Activated B cell treated with CpG ODN at 0.5 μM for 24 hours (primary cell): ENCODE data around the gene HLA-DRB1. TPM values are rescaled to one million over a fixed set of nuclear protein-coding genes. Genes with fewer than 3 reads are reported as not detected.

Source experiments
- ATAC-seq: fragments of 200-7000 bp; cut with Tn5 transposase; one replicate; pipeline ENCODE4 v1.10.0; 2021; ENCODE audit warnings: low read depth, mild to moderate bottlenecking, moderate library complexity
- CTCF ChIA-PET: fragments of 350-600 bp; sonication (Branson Sonifier 250); formaldehyde crosslinking; loops from one replicate; lab custom pipeline; 2021; ENCODE audit warnings: antibody characterized with exemption; lab: Charles Lee
- POLR2A ChIA-PET: fragments of 350-600 bp; sonication (Branson Sonifier 250); formaldehyde crosslinking; loops from one replicate; lab custom pipeline; 2021; ENCODE audit warnings: antibody characterized with exemption; lab: Charles Lee
- DNase-seq: peaks from one replicate; pipeline ENCODE4 v3.0.0; 2022
- H3K27ac Mint-ChIP-seq: one replicate; pipeline ENCODE4 v1.8.0; 2020; ENCODE audit warnings: mixed read lengths
- H3K27me3 Mint-ChIP-seq: one replicate; pipeline ENCODE4 v1.8.0; 2021; ENCODE audit warnings: mixed read lengths
- H3K36me3 Mint-ChIP-seq: one replicate; pipeline ENCODE4 v1.8.0; 2021; ENCODE audit warnings: low read depth, mixed read lengths
- H3K4me1 Mint-ChIP-seq: one replicate; pipeline ENCODE4 v1.8.0; 2021; ENCODE audit warnings: mixed read lengths
- H3K4me3 Mint-ChIP-seq: one replicate; pipeline ENCODE4 v1.8.0; 2020; ENCODE audit warnings: mild to moderate bottlenecking, mixed read lengths
- H3K9me3 Mint-ChIP-seq: one replicate; pipeline ENCODE4 v1.8.0; 2020; ENCODE audit warnings: mixed read lengths
- intact Hi-C: fragments of 100-400 bp; cut with micrococcal nuclease; formaldehyde crosslinking; loops from one replicate; pipeline ENCODE4 v1.15.1; 2024
- total RNA-seq: library from RNA; stranded (reverse); gene quantifications from 2 replicates; pipeline ENCODE4 v1.2.3, GENCODE V29; 2022
- TF ChIP-seq, protein P1 (sequence below): fragments of 200-600 bp; IDR thresholded peaks from one replicate; pipeline ENCODE4 v1.8.0; 2022; ENCODE audit warnings: antibody characterized with exemption, mild to moderate bottlenecking

The HLA-DRB1 gene
- 621 and 630 TPM in 2 replicates for total RNA-seq

DNA sequence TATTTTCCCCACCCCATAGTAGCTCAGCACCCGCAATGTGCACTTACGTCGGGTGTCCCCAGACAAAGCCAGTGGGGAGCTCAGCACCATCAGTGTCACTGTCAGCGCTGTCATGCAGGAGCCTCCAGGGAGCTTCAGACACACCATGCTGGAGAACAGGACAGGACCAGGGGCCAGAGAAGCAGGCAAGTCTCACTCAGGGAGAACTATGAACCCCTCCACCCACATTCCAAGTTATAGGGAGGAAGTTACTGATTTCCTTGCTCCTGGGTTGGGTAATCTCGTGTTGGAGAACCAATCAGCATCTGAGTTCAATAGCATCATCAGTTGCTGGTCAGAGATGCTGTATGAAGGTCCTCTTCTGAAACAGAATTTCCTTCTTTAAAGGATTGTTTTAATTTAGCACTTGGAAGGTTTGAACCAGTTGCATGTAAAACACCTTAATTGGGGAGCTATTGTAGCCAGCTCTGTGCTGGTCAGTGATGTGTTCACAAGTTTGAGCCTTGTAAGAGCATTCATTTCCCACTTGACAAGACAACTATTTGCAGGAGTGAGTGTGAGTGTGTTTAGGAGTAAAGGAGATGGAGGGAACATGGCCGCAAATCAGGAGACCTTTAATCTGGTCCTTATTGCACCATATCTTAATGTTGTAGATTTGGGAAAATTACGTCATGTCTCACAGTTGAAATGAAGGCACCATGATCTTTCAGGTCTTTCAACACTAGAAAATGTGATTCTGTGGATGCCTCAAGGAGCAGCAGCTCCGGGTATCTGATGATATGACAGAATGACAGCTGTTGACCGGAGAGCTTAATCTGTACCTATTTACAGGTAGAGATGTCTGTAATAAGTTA, at the start of gene HLA-DRB1:
Gene HLA-DRB1 (minus strand): TSS at position 253 of the 854 bp plus-strand sequence. CDS start 106 bp downstream, at position 147.
- peaks cover 66% of the 10 kb centered on the region for H3K4me1 Mint-ChIP-seq

DNA sequence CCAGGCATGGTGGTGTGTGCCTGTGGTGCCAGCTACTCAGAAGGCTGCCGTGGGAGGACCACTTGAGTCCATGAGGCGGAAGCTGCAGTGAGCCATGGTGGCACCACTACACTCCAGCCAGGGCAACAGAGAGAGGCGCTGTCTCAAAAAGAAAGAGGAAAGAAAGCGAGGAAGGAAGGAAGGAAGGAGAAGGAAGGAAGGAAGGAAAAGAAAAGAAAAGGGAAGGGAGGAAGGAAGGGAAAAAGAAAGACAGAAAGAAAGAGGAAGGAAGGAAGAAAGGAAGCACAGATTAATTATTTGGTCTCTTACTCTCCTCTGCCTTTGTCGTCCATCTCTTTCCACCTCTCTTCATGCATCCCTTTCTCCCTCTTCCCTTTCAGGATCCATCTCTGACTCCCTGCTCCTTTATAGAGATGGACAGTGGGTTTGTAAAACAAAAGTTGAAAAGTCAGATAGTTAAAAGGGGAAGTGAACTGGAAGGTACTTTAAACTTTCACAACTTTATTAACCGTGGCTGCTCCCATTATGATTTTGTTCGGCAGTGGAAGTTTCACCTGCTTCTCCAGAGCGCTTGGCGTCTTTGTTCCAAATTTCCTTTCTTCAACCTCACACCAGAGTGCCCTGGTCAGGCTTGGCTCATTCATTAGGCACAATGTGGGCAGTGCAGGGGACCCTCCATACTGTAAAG, 49.0 kb upstream of the HLA-DRB1 start:
- ChIA-PET POLR2A (interaction anchor here (0.6 to 15.2 kb wide), 39 partner anchors 7 to 1069 kb away, joined by 3 to 360 read pairs (median 8); partner anchors contain the start of genes HLA-DQA2, HLA-DQB1, HLA-DRA and HLA-DRB1), CTCF (interaction anchor here (0.8 to 1.5 kb wide), 4 partner anchors 16 to 53 kb away, joined by 3 to 5 read pairs (median 3); no protein-coding TSS in a partner anchor)
- Mint-ChIP-seq H3K27me3 (no peaks in the 10 kb centered on the region), H3K9me3 (no peaks in the 10 kb centered on the region), H3K36me3 (peaks cover 71% of the 10 kb centered on the region), H3K4me3 (peak overlapping the region; percentile 100), H3K27ac (peak overlapping the region; percentile 100), H3K4me1 (peaks cover 77% of the 10 kb centered on the region)
- ATAC-seq, result peak; percentile 19
- intact Hi-C loops, result no loop called here
- DNase-seq, result no peak
- TF ChIP-seq, protein P1, sequence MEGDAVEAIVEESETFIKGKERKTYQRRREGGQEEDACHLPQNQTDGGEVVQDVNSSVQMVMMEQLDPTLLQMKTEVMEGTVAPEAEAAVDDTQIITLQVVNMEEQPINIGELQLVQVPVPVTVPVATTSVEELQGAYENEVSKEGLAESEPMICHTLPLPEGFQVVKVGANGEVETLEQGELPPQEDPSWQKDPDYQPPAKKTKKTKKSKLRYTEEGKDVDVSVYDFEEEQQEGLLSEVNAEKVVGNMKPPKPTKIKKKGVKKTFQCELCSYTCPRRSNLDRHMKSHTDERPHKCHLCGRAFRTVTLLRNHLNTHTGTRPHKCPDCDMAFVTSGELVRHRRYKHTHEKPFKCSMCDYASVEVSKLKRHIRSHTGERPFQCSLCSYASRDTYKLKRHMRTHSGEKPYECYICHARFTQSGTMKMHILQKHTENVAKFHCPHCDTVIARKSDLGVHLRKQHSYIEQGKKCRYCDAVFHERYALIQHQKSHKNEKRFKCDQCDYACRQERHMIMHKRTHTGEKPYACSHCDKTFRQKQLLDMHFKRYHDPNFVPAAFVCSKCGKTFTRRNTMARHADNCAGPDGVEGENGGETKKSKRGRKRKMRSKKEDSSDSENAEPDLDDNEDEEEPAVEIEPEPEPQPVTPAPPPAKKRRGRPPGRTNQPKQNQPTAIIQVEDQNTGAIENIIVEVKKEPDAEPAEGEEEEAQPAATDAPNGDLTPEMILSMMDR, result no peak

More for the DNA sequence above, at the start of gene HLA-DRB1:
- TF ChIP-seq, protein P1, result no peak
- Mint-ChIP-seq H3K9me3 (no peaks in the 10 kb centered on the region), H3K27me3 (no peaks in the 10 kb centered on the region), H3K36me3 (peaks cover 38% of the 10 kb centered on the region), H3K27ac (peak within 1 kb of the TSS; percentile 98), H3K4me3 (peak within 1 kb of the TSS; percentile 91)
- ATAC-seq (peak; percentile 93), DNase-seq (no peak)
- POLR2A ChIA-PET, result interaction anchor here (0.6 to 7.6 kb wide), 24 partner anchors 9 to 152 kb away, joined by 3 to 180 read pairs (median 5); partner anchors contain the start of genes HLA-DQA1, HLA-DRA and HLA-DRB5
- CTCF ChIA-PET, result no interaction called here
- intact Hi-C loops, result loop anchor here (2.0 to 5.0 kb wide), 2 partner anchors 15 to 153 kb away; partner anchors contain the start of gene HLA-DRA

DNA sequence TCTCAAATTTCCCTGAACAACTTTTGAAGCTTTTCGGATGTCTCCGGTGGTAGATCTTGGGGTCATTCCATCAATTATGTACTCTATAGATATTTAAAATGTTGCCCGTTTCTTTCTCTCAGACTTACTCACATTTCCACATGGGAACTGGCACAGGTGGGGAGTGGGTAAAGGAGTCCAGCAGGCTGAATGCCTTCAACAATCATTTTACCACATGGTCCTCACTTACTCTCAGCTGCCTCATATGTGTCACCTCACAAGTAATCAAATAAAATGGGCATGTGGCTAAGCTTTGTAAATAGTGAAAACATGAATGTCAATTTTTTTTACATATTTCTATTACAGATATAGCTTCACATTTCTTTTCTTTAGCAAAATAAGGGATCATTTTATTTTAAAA, 48.2 kb upstream of the HLA-DRB1 start:
- POLR2A ChIA-PET, result interaction anchor here (0.6 to 15.2 kb wide), 42 partner anchors 8 to 1069 kb away, joined by 3 to 360 read pairs (median 5); partner anchors contain the start of genes HLA-DQA2, HLA-DQB1, HLA-DRA and HLA-DRB1
- intact Hi-C loops, result loop anchor here (1.0 to 2.0 kb wide), 4 partner anchors 10 to 34 kb away; no protein-coding TSS in a partner anchor
- ATAC-seq, result no peak
- CTCF ChIA-PET, result interaction anchor here (0.8 to 1.5 kb wide), 5 partner anchors 15 to 205 kb away, joined by 3 to 5 read pairs (median 3); no protein-coding TSS in a partner anchor
- no peaks in the 10 kb centered on the region for H3K27me3 Mint-ChIP-seq
- peaks cover 64% of the 10 kb centered on the region for H3K36me3 Mint-ChIP-seq
- peak overlapping the region; percentile 100 for H3K4me3 Mint-ChIP-seq
- TF ChIP-seq, protein P1, result no peak
- H3K9me3 Mint-ChIP-seq, result no peaks in the 10 kb centered on the region
- H3K27ac Mint-ChIP-seq, result peak overlapping the region; percentile 100
- peaks cover 72% of the 10 kb centered on the region for H3K4me1 Mint-ChIP-seq
- no peak for DNase-seq

DNA sequence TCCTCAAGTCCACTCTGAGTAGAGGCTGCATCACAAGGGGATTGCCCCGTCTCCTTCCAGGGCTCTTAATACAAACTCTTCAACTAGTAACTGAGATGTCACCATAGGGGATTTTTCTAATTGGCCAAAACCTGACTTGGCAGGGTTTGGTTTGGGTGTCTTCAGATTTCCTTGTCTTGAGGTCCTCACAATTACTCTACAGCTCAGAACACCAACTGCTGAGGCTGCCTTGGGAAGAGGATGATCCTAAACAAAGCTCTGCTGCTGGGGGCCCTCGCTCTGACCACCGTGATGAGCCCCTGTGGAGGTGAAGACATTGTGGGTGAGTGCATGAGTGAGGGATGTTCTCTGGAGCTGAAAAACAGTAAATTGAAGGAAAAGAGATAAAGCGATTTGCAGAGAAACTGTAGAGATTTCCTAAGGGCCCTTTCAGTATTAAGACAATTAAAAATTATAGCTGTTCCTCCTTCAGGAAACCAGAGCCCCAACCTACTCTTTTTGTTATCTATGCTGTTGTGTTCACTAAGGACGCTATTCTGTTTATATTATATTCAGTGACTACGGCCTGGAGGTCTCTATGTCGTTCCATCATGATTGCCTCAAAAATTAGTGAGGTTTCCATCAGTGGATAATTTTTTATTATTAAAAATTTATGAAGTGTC, 47.7 kb upstream of the HLA-DRB1 start, which contains the start of gene HLA-DQA1:
Gene HLA-DQA1 (plus strand): TSS at position 188 of the 662 bp plus-strand sequence. CDS start 53 bp downstream, at position 241.
- Mint-ChIP-seq H3K27me3 (no peaks in the 10 kb centered on the region), H3K9me3 (no peaks in the 10 kb centered on the region), H3K27ac (peak within 1 kb of the TSS; percentile 100), H3K4me1 (peaks cover 72% of the 10 kb centered on the region), H3K36me3 (peaks cover 64% of the 10 kb centered on the region), H3K4me3 (peak within 1 kb of the TSS; percentile 100)
- DNase-seq (no peak), ATAC-seq (peak; percentile 85)
- ChIA-PET POLR2A (interaction anchor here (0.6 to 15.2 kb wide), 42 partner anchors 9 to 337 kb away, joined by 3 to 360 read pairs (median 5); partner anchors contain the start of genes HLA-DQA2, HLA-DQB1, HLA-DRA and HLA-DRB1), CTCF (interaction anchor here (0.8 to 1.5 kb wide), 5 partner anchors 14 to 205 kb away, joined by 3 to 5 read pairs (median 3); no protein-coding TSS in a partner anchor)
- TF ChIP-seq, protein P1, result no peak
- intact Hi-C loops, result loop anchor here (1.0 to 2.0 kb wide), 4 partner anchors 9 to 33 kb away; no protein-coding TSS in a partner anchor
